NCI-H82 (cell line): Measurements from ENCODE around the gene YDJC.
"Not testable (repeated sequence)": the region's sequence is repeated elsewhere in the genome, so short reads cannot be mapped to it uniquely, and the experiment has no call there.

Source experiments
- DNase-seq: peaks from one replicate; lab custom pipeline; 2025; lab: John Stamatoyannopoulos, UW

YDJC gene

GRCh38 chr22:21629255-21630149 lies at the start of gene YDJC:
Gene YDJC (minus strand): TSS chr22:21630022. CDS start chr22:21630014, 8 bp downstream.
- DNase-seq: peak; percentile 93

- DNase-seq: no peak
Measured at GRCh38 chr22:21679383-21679782, 49.6 kb upstream of the YDJC start.

GRCh38 chr22:21678842-21679241 lies 49.0 kb upstream of the YDJC start:
- not testable (repeated sequence) for DNase-seq

GRCh38 chr22:21677606-21678443 lies 48.0 kb upstream of the YDJC start:
- DNase-seq: peak; percentile 30

GRCh38 chr22:21674638-21675245 lies 44.9 kb upstream of the YDJC start:
- no peak for DNase-seq

GRCh38 chr22:21673534-21674321 lies 43.9 kb upstream of the YDJC start:
- DNase-seq: peak; percentile 52

GRCh38 chr22:21672107-21672629 lies 42.3 kb upstream of the YDJC start:
- DNase-seq: peak; percentile 17

- no peak for DNase-seq
Measured at GRCh38 chr22:21669026-21669425, 39.2 kb upstream of the YDJC start.

- DNase-seq: no peak
Measured at GRCh38 chr22:21666786-21667185, 37.0 kb upstream of the YDJC start.

- no peak for DNase-seq
Measured at GRCh38 chr22:21665047-21665851, 35.4 kb upstream of the YDJC start.

- no peak for DNase-seq
Measured at GRCh38 chr22:21663738-21664137, 33.9 kb upstream of the YDJC start.

GRCh38 chr22:21661991-21662390 lies 32.2 kb upstream of the YDJC start:
- no peak for DNase-seq

- DNase-seq: no peak
Measured at GRCh38 chr22:21660904-21661303, 31.1 kb upstream of the YDJC start.

GRCh38 chr22:21659864-21660525 lies 30.2 kb upstream of the YDJC start:
- peak; percentile 20 for DNase-seq

- DNase-seq: peak; percentile 95
Measured at GRCh38 chr22:21657360-21658032, 27.7 kb upstream of the YDJC start.

- no peak for DNase-seq
Measured at GRCh38 chr22:21657020-21657359, 27.2 kb upstream of the YDJC start.

GRCh38 chr22:21652547-21653545 lies 23.0 kb upstream of the YDJC start:
- DNase-seq: peak; percentile 20

- peak; percentile 94 for DNase-seq
Measured at GRCh38 chr22:21652010-21652546, 22.3 kb upstream of the YDJC start.
